Stimulated activated CD4-positive, alpha-beta T cell treated with anti-CD3 and anti-CD28 coated beads, Interleukin-4, amount 100 ng/mL, for 48 hours (primary cell): ENCODE data around the gene SPESP1.

Experiments used
- DNase-seq, 2 donors: peaks; one replicate each; pipeline ENCODE4 v3.0.0-alpha.2; 2020; ENCODE audit warnings: low read depth in 2 of 2

The SPESP1 gene

DNA sequence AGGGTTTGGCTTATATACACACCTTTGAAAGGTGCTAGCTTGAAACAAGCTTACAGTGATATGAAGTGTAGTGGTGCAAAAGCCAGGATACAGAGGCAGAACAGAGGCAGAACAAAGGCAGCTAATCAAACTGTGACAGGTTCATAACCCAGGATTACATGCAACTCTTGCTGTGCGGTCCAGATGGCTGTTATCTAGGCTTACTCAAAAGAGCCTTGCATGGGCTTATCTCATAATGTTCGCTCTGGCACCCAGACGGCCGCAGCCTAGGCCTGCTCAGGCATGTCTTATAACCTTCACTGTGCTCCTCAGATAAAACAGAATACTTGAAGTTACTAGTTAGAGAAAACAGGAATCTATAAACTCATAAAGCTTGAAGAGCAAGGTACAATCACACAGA, 61.4 kb downstream of the SPESP1 start:
- DNase-seq, result no peak

DNA sequence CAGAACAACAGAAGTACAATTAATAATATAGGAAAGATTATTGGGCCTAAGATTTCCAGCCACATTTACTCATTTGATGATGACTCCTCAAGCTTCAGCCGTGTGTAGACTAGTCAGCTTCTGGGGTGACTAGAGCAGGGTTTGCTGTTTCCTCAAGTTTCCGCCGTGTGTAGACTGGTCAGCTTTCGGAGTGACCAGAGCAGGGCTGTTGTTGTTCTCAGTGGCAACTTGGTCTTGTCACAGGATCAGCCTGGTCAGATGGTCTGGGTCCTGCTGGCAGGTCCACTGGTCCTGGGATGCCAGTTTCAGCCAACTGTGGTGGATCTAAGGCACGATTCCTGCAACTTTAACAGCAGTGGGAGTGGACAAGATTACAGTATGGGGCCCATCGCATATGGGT, 62.4 kb downstream of the SPESP1 start:
- no peak for DNase-seq

DNA sequence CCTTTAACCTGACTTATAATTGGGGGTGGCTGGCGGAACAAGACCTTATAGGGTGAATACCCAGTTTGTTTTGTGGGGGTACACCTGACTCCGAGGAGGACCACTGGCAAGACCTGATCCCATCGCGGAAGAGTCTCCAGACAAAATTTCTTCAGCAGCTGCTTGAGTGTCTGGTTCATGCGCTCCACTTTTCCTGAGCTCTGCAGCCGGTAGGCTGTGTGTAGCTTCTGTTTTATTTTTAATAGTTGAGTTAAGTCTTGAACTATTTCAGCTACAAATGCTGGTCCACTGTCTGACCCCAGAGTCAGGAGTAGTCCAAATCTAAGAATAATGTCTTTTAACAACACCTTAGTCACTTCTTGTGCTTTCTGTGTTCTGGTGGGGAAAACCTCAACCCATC, 63.0 kb downstream of the SPESP1 start:
- no peak for DNase-seq

DNA sequence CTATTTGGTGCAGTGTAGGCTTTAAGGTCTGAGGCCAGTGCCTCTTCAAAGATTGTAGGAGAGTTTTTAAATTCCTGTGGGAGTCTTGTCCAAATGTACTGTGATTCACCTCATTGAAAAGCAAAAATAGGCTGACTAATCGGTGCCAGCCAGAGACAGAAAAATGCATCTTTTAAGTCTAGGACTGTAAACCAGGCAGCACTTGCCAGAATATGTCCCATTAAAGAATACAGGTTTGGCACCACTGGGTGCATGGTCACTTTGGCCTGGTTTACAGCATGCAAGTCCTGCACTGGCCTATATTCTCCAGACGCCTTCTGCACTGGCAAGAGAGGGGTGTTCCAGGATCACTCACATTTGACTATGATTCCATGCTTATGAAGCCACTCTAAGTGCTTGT, 63.8 kb downstream of the SPESP1 start:
- DNase-seq, result no peak

DNA sequence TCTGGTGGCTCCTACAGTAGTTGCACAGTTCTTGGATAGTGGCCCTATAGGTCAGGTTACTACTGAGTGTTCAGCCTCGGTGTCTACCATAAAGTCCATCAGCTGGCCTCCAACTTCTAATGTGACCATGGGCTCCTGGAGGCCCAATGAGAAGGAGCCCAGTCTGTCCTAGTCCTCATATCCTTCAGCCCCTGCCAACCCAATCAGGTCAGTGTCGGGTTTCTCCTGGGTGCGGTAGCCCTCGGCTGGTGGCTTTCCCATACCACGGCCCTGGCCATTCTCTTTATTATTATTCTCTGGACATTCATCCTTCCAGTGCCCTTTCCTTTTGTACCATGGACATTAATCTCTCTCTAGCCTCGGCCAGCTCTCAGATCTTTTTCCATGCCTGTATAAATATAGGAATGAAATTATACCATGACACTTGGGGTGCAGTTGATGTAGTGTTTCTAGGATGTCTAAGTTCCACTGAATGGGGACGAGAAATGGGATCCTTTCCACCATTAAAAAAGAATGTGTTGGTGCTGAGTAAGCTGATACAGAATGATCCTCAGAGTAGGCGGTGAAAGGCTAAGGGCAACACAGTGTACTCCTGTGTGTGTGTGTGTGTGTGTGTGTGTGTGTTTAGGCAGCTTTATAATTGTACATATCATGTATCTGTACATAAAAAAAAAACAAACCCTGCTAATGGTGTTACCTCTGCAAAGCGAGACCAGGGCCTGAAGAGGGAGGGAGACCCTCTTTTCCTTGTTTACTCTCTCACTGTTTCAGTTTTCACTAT, 64.8 kb downstream of the SPESP1 start:
- no peak for DNase-seq
